AG04449 (cell line): ENCODE data around the gene HRK.

ENCODE experiments used
- CTCF ChIA-PET: fragments of 350-600 bp; formaldehyde crosslinking; extraction: SDS; loops from one replicate; lab custom pipeline; 2021; ENCODE audit warnings: antibody characterized with exemption; lab: Yijun Ruan, JAX
- POLR2A ChIA-PET: fragments of 400-600, 350-600 bp; formaldehyde crosslinking; extraction: SDS; loops from one replicate; lab custom pipeline; 2020; ENCODE audit warnings: antibody characterized with exemption, inconsistent platforms; lab: Yijun Ruan, JAX
- DNase-seq: peaks from one replicate; pipeline ENCODE4 v3.0.0-alpha.2; 2010; ENCODE audit warnings: low read depth, low spot score
- H3K4me3 ChIP-seq: 2 replicates; pipeline ENCODE4 v1.5.1; 2011; ENCODE audit warnings: low read depth, mild to moderate bottlenecking, control low read depth, low read length
- CTCF ChIP-seq: IDR thresholded peaks from one replicate; pipeline ENCODE4 v1.5.1; 2011; ENCODE audit warnings: mild to moderate bottlenecking, moderate library complexity, low read length, control low read depth, inconsistent platforms; ENCODE audit not compliant: insufficient read depth; ENCODE audit errors: missing control alignments

The HRK gene

GRCh38 chr12:116813271-116814041, 67.8 kb downstream of the HRK start:
- CTCF ChIA-PET: no interaction called here
- TF ChIP-seq CTCF: no peak
- no peak overlapping the region for H3K4me3 ChIP-seq
- no peak for DNase-seq
- POLR2A ChIA-PET: no interaction called here

- DNase-seq: no peak
- ChIA-PET CTCF (no interaction called here), POLR2A (no interaction called here)
- no peak overlapping the region for H3K4me3 ChIP-seq
- TF ChIP-seq CTCF: no peak
Observed at GRCh38 chr12:116812238-116812637, 69.0 kb downstream of the HRK start.

GRCh38 chr12:116808113-116809105, 72.8 kb downstream of the HRK start:
- POLR2A ChIA-PET: no interaction called here
- H3K4me3 ChIP-seq: no peak overlapping the region
- no peak for TF ChIP-seq CTCF
- CTCF ChIA-PET: no interaction called here
- no peak for DNase-seq

GRCh38 chr12:116807546-116807945, 73.7 kb downstream of the HRK start:
- H3K4me3 ChIP-seq: no peak overlapping the region
- no peak for DNase-seq
- CTCF ChIA-PET: no interaction called here
- POLR2A ChIA-PET: no interaction called here
- no peak for TF ChIP-seq CTCF

- no peak overlapping the region for H3K4me3 ChIP-seq
- DNase-seq: no peak
- POLR2A ChIA-PET: no interaction called here
- CTCF ChIA-PET: no interaction called here
- TF ChIP-seq CTCF: no peak
Observed at GRCh38 chr12:116806845-116807440, 74.3 kb downstream of the HRK start.
